ENCODE results near the gene ALG12.
A peak's percentile ranks its signal among the peaks of the same experiment; 100 is the strongest.

GRCh38 chr22:49948958-49949913, 31.0 kb upstream of the ALG12 start:
- no peak for TF ChIP-seq PHB2 (IDR thresholded peaks at IDR 0.05; ENCODE audit: partially characterized antibody)
- peak; percentile 26; the same call in 1 of the 2 replicates for TF ChIP-seq DPF2 (CRISPR knock-in tag; IDR thresholded peaks at IDR 0.05; ENCODE audit: borderline replicate concordance, low read depth)
- TF ChIP-seq NBN (conservative IDR thresholded peaks at IDR 0.05): no peak
- TF ChIP-seq ZNF446 (CRISPR knock-in tag; IDR thresholded peaks at IDR 0.05): no peak
- 0 out of 4 replicates have a peak, but pooled peaks of 1 of the 2 experiments have one; percentile 16 for TF ChIP-seq EP300 (IDR thresholded peaks at IDR 0.05; ENCODE audit: low read depth in 2 of 2, low read length in 2 of 2)
- TF ChIP-seq EP300 (CRISPR knock-in tag; IDR thresholded peaks at IDR 0.05; ENCODE audit: borderline replicate concordance): peak; percentile 63; the same call in 1 of the 2 replicates
